Endodermal cell (in vitro differentiated cells): ENCODE results near the gene CERS3. TPM values are rescaled to one million over a fixed set of nuclear protein-coding genes. Genes with fewer than 3 reads are reported as not detected.

Experiments used
- DNase-seq: peaks from one replicate; pipeline ENCODE4 v3.0.0-alpha.2; 2017
- H3K27ac ChIP-seq: 2 replicates; pipeline ENCODE4 v1.5.1; 2013; ENCODE audit warnings: mild to moderate bottlenecking, low read depth, low read length, moderate library complexity
- H3K27me3 ChIP-seq: 2 replicates; pipeline ENCODE4 v1.6.1; 2013; ENCODE audit warnings: mild to moderate bottlenecking, low read length, moderate library complexity; ENCODE audit not compliant: insufficient read depth, control insufficient read depth, poor library complexity, severe bottlenecking
- H3K36me3 ChIP-seq: 2 replicates; pipeline ENCODE4 v1.7.0; 2013; ENCODE audit warnings: mild to moderate bottlenecking, low read length, moderate library complexity; ENCODE audit not compliant: control insufficient read depth, insufficient read depth
- H3K4me1 ChIP-seq: one replicate; pipeline ENCODE4 v1.7.0; 2013; ENCODE audit warnings: low read length; ENCODE audit not compliant: control insufficient read depth, insufficient read depth
- H3K4me3 ChIP-seq: 2 replicates; pipeline ENCODE4 v1.5.1; 2013; ENCODE audit warnings: mild to moderate bottlenecking, low read length, moderate library complexity
- H3K9ac ChIP-seq: 2 replicates; pipeline ENCODE4 v1.6.1; 2013; ENCODE audit warnings: mild to moderate bottlenecking, low read length, moderate library complexity; ENCODE audit not compliant: poor library complexity, severe bottlenecking; ENCODE audit errors: extremely low read depth
- H3K9me3 ChIP-seq: 2 replicates; pipeline ENCODE4 v1.6.1; 2013; ENCODE audit warnings: mild to moderate bottlenecking, low read length, moderate library complexity; ENCODE audit not compliant: control insufficient read depth
- H3K27ac Mint-ChIP-seq: 2 replicates; pipeline ENCODE4 v1.8.0; 2020; ENCODE audit warnings: mixed read lengths
- H3K27me3 Mint-ChIP-seq: 2 replicates; pipeline ENCODE4 v1.8.0; 2021; ENCODE audit warnings: mild to moderate bottlenecking, mixed read lengths; ENCODE audit not compliant: insufficient read depth
- H3K36me3 Mint-ChIP-seq: 2 replicates; pipeline ENCODE4 v1.8.0; 2020; ENCODE audit warnings: low read depth, mixed read lengths
- H3K4me1 Mint-ChIP-seq: 2 replicates; pipeline ENCODE4 v1.8.0; 2020; ENCODE audit warnings: mixed read lengths
- H3K4me3 Mint-ChIP-seq: 2 replicates; pipeline ENCODE4 v1.8.0; 2020; ENCODE audit warnings: mild to moderate bottlenecking, moderate library complexity, mixed read lengths
- H3K9me3 Mint-ChIP-seq: 2 replicates; pipeline ENCODE4 v1.8.0; 2020; ENCODE audit warnings: mild to moderate bottlenecking, mixed read lengths
- WGBS, 2 experiments: methylation state at CpG; one replicate each; pipeline versions ENCODE4 v1.1.5 to v1.1.7; 2013; ENCODE audit warnings: missing lambda C conversion rate in 2 of 2, mixed read lengths in 1 of 2; ENCODE audit not compliant: insufficient coverage in 1 of 2, insufficient read length in 1 of 2; 5-methylcytosine and 5-hydroxymethylcytosine counted together
- total RNA-seq, 2 donors: library from RNA; stranded (reverse); fragmentation: NEBNext Ultra II Directional in 1 of 2; extraction: Animal tissue kit (Norgen Biotek cat#: 25700) in 1 of 2; gene quantifications; 2 replicates in 1 of 2; 3 replicates in 1 of 2; pipeline ENCODE4 v1.2.1, GENCODE V29; 2021
- TF ChIP-seq, protein P1 (sequence below): fragments of 200-600 bp; sonication (generic); conservative IDR thresholded peaks from 2 replicates; pipeline ENCODE4 v1.5.0; 2021; ENCODE audit warnings: antibody characterized with exemption, mild to moderate bottlenecking

Gene CERS3
- total RNA-seq, 2 donors from 2014 or later: 0.48 TPM; not detected in 1

DNA sequence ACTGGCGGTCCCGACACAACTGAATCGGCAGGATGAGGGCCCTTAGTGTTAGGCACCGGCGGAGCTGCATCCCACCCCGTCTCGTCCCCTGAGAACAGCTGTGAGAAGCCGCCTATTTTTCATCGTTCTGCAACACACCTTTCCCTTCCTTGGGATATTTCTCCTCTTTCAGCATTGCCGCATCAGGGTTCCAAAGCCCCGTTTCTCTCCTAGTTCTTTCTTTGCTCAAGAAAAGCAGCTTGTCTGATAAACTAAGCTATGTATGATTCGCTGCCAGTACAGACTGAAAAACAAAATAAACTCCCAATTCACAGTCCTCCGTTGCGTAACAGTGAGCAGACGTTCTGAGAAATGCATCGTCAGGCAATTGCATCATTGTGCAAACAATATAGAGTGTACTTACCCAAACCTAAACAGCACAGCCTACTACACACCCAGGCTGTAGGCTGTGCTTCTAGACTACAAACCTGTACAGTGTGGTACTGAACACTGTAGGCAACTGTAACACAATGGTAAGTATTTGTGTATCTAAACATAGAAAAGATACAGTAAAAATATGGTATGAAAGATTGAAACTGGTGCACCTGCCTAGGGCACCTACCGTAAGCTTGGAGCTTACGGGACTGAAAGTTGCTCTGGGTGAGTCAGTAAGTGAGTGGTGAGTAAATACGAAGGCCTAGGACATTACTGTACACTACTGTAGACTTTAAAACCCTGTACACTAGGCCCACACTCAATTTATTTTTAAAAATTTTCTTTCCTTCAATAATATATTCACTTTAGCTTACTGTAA, 178.1 kb downstream of the CERS3 start:
- Histone ChIP-seq H3K4me3 (no peak overlapping the region), H3K27me3 (peaks cover 11% of the 10 kb centered on the region), H3K9ac (no peak overlapping the region), H3K36me3 (no peaks in the 10 kb centered on the region), H3K4me1 (no peaks in the 10 kb centered on the region), H3K27ac (no peak overlapping the region), H3K9me3 (no peaks in the 10 kb centered on the region)
- no peaks in the 10 kb centered on the region for H3K36me3 Mint-ChIP-seq
- no peak overlapping the region for H3K27ac Mint-ChIP-seq
- H3K9me3 Mint-ChIP-seq: no peaks in the 10 kb centered on the region
- no peak for DNase-seq
- WGBS, 2 experiments: 67 to 69% methylated on average over 19 of the region's 19 CpGs
- TF ChIP-seq, protein P1, sequence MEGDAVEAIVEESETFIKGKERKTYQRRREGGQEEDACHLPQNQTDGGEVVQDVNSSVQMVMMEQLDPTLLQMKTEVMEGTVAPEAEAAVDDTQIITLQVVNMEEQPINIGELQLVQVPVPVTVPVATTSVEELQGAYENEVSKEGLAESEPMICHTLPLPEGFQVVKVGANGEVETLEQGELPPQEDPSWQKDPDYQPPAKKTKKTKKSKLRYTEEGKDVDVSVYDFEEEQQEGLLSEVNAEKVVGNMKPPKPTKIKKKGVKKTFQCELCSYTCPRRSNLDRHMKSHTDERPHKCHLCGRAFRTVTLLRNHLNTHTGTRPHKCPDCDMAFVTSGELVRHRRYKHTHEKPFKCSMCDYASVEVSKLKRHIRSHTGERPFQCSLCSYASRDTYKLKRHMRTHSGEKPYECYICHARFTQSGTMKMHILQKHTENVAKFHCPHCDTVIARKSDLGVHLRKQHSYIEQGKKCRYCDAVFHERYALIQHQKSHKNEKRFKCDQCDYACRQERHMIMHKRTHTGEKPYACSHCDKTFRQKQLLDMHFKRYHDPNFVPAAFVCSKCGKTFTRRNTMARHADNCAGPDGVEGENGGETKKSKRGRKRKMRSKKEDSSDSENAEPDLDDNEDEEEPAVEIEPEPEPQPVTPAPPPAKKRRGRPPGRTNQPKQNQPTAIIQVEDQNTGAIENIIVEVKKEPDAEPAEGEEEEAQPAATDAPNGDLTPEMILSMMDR: no peak
- H3K4me1 Mint-ChIP-seq: no peaks in the 10 kb centered on the region
- H3K27me3 Mint-ChIP-seq: peaks cover 51% of the 10 kb centered on the region
- peak overlapping the region; percentile 86 for H3K4me3 Mint-ChIP-seq

Other genes with a start within 250 kb of the CERS3 start
- 1 to 10 TPM in 1 of 2 donors, under 1 TPM in 1; 0.82 to 2.3 TPM for gene ADAMTS17, start 187.0 kb downstream of the CERS3 start, total RNA-seq
- gene LINS1, start 73.2 kb upstream of the CERS3 start, total RNA-seq: 1 to 10 TPM; 6.1 to 8.0 TPM
- gene ASB7, start 73.6 kb upstream of the CERS3 start, total RNA-seq: 10 to 100 TPM; 14.3 to 16.2 TPM